Lung microvascular endothelial cell (primary cell): ENCODE data around the gene KIF27. TPM values are rescaled to one million over a fixed set of nuclear protein-coding genes. Genes with fewer than 3 reads are reported as not detected.
"Not testable (repeated sequence)": the region's sequence is repeated elsewhere in the genome, so short reads cannot be mapped to it uniquely, and the experiment has no call there.

Experiments used
- DNase-seq, 2 donors: peaks; one replicate each; pipeline versions ENCODE4 v3.0.0 to v3.0.0-alpha.2; 2010; ENCODE audit warnings: low read depth in 2 of 2
- total RNA-seq: library from RNA; depleted of rRNA; stranded (reverse); fragments of >200 nt; gene quantifications from 2 replicates; pipeline ENCODE4 v1.2.1, GENCODE V29; 2014

The KIF27 gene
- total RNA-seq, 1 donor from 2014 or later: 2.6 TPM

DNA sequence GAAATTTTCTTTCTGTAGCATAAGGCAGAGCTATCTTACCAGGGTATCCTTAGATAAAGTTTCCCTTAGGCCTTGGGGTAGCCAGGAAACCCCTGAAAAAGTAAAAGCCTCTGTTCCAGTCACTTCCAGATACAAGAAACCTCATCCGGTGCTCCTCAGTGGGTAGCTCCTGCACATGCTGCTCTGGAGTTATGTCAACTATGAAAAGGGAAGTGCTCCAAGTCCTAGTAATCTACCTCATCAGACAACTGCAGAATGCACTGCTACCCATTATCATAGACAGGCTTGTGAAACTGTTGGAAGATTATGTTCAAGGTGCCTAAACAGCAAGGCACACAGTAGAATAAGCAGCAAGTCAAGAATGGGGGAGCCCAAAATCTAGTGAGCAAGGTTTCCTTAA lies 112.0 kb downstream of the KIF27 start:
- not testable (repeated sequence) for DNase-seq

DNA sequence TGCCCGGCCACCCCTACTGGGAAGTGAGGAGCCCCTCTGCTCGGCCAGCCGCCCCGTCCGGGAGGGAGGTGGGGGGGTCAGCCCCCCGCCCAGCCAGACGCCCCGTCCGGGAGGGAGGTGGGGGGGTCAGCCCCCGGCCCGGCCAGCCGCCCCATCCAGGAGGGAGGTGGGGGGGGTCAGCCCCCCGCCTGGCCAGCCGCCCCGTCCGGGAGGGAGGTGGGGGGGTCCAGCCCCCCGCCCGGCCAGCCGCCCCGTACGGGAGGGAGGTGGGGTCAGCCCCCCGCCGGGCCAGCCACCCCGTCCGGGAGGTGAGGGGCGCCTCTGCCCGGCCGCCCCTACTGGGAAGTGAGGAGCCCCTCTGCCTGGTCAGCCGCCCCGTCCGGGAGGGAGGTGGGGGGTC lies 116.8 kb downstream of the KIF27 start:
- not testable (repeated sequence) for DNase-seq

DNA sequence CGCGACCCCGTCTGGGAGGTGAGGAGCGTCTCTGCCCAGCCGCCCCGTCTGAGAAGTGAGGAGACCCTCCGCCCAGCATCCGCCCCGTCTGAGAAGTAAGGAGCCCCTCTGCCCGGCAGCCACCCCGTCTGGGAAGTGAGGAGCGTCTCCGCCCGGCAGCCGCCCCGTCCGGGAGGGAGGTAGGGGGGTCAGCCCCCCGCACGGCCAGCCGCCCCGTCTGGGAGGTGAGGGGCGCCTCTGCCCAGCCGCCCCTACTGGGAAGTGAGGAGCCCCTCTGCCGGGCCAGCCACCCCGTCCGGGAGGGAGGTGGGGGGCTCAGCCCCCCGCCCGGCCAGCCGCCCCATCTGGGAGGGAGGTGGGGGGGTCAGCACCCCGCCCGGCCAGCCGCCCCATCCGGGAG lies 117.3 kb downstream of the KIF27 start:
- not testable (repeated sequence) for DNase-seq

DNA sequence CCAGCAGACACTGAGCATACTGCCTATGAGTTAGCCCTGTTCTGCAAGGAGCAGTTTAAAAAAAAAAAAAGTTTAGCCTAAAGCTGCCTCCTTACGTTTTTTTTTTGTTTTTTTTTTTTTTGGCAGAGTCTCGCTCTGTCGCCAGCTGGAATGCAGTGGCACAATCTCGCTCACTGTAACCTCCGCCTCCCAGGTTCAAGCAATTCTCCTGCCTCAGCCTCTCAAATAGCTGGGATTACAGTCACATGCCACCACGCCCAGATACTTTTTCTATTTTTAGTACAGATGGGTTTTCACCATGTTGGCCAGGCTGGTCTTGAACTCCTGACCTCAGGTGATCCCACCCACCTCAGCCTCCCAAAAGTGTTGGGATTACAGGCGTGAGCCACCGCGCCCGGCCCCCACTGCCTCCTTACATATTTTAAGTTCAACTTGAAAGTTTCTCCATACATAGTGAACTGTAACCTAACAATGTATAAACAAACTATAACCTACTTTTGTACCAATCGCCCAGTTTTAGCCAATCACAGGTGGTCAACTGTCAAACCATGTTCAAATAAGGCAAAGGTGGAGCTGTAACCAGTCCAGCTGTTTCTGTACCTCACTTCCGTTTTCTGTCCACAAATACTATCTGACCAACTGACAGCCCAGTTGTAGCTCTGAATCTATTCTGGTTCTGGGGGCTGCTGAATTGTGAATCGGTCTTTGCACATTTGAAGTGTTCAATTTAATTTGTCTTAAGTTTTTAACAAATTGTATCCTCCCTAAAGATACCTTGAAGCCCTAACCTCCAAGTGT lies 120.8 kb downstream of the KIF27 start:
- DNase-seq: no peak

DNA sequence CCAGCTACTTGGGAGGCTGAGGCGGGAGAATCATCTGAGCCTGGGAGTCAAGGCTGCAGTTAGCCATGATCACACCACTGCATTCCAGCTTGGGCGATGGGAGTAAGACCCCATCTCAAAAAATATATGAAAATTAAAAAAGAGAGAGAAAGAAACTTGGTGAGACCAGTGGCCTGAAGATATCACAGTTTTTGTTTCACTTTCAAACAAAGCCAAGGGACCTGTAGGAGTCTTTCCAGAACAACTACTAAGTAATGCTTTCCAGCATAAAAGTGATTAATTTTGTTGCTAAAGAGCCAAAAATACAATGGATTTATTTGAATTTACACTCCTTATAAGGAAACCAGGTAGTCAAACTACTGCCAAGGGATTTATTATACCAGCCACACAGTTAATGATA lies 127.2 kb downstream of the KIF27 start:
- DNase-seq: no peak

DNA sequence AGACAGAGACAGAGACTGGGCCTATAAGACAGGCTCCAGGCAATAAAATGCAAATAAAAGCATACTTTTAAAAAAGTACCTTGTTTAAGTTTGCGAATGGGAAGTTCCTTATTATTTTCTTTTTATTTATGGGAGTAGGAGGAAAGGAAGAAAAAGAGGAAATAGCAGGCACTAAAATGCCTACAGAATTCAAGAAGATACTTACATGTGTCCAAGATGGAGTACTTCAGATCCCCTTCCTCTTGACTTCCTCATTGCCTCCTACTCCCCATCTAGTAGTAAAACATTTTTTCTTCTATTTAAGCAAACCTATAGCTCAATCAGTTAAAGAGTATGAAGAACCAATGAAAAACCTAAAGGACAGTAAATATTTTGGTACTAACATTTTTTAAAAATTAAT lies 128.5 kb downstream of the KIF27 start:
- no peak for DNase-seq

Other genes with a start within 250 kb of the KIF27 start
- 69.5 and 120 TPM in 2 replicates for gene UBQLN1, start 213.5 kb downstream of the KIF27 start, total RNA-seq
- 1.1 and 1.8 TPM in 2 replicates for gene GKAP1, start 103.7 kb downstream of the KIF27 start, total RNA-seq
- gene HNRNPK, start 58.8 kb upstream of the KIF27 start, total RNA-seq: 486 and 583 TPM in 2 replicates
- 3.3 and 3.8 TPM in 2 replicates for gene RMI1, start 59.4 kb upstream of the KIF27 start, total RNA-seq